HUDEP-2 (cell line): ENCODE measurements around the gene TFAP2D.

Source experiments
- DNase-seq, 76 experiments: peaks; one replicate each; lab custom pipeline; 2025; ENCODE audit not compliant: unreplicated experiment in 76 of 76; lab: John Stamatoyannopoulos, UW

The TFAP2D gene

GRCh38 chr6:50718566-50718965, 5.2 kb downstream of the TFAP2D start:
- no peak for DNase-seq

- DNase-seq = peak in 14 of 76 experiments; percentile 1 to 22 (median 6)
These were observed 7.3 kb downstream of the TFAP2D start for GRCh38 chr6:50720623-50721022.

- no peak for DNase-seq
These were observed 8.7 kb downstream of the TFAP2D start for GRCh38 chr6:50721978-50722377.

- DNase-seq = no peak
These were observed 9.7 kb downstream of the TFAP2D start for GRCh38 chr6:50722829-50723554.

GRCh38 chr6:50724381-50725124, 11.2 kb downstream of the TFAP2D start:
- DNase-seq = no peak

- no peak for DNase-seq
These were observed 21.2 kb downstream of the TFAP2D start for GRCh38 chr6:50734488-50734887.

GRCh38 chr6:50742161-50742560, 28.8 kb downstream of the TFAP2D start:
- DNase-seq = no peak

GRCh38 chr6:50744976-50745375, 31.6 kb downstream of the TFAP2D start:
- DNase-seq = no peak

- DNase-seq = no peak
These were observed 49.5 kb downstream of the TFAP2D start for GRCh38 chr6:50762798-50763197.

- DNase-seq = no peak
These were observed 65.4 kb downstream of the TFAP2D start for GRCh38 chr6:50778696-50779095.

GRCh38 chr6:50780382-50780781, 67.1 kb downstream of the TFAP2D start:
- DNase-seq = no peak

- DNase-seq = no peak
These were observed 72.6 kb downstream of the TFAP2D start for GRCh38 chr6:50785921-50786320.

- peak in 25 of 76 experiments; percentile 8 to 62 (median 36) for DNase-seq
These were observed 78.7 kb downstream of the TFAP2D start for GRCh38 chr6:50791900-50792508.

GRCh38 chr6:50792771-50793170, 79.4 kb downstream of the TFAP2D start:
- no peak for DNase-seq

GRCh38 chr6:50795574-50795973, 82.2 kb downstream of the TFAP2D start:
- no peak for DNase-seq

- DNase-seq = no peak
These were observed 91.0 kb downstream of the TFAP2D start for GRCh38 chr6:50804283-50804682.

- DNase-seq = no peak
These were observed 93.7 kb downstream of the TFAP2D start for GRCh38 chr6:50807035-50807434.

GRCh38 chr6:50815436-50816114, 102.2 kb downstream of the TFAP2D start:
- DNase-seq = peak in 9 of 76 experiments; percentile 6 to 33 (median 19)

- DNase-seq = peak in 65 of 76 experiments; percentile 6 to 86 (median 56)
These were observed 102.9 kb downstream of the TFAP2D start for GRCh38 chr6:50816115-50816675.

GRCh38 chr6:50816947-50817645, 103.8 kb downstream of the TFAP2D start:
- DNase-seq = no peak
